CD4-positive, alpha-beta T cell treated with Interleukin-15 for 4 hours (primary cell): ENCODE results near the gene MOB1A.
"Not testable (repeated sequence)": the region's sequence is repeated elsewhere in the genome, so short reads cannot be mapped to it uniquely, and the experiment has no call there.

ENCODE experiments used
- DNase-seq: peaks from one replicate; pipeline ENCODE4 v3.0.0-alpha.2; 2020; ENCODE audit warnings: low spot score

Gene MOB1A

DNA sequence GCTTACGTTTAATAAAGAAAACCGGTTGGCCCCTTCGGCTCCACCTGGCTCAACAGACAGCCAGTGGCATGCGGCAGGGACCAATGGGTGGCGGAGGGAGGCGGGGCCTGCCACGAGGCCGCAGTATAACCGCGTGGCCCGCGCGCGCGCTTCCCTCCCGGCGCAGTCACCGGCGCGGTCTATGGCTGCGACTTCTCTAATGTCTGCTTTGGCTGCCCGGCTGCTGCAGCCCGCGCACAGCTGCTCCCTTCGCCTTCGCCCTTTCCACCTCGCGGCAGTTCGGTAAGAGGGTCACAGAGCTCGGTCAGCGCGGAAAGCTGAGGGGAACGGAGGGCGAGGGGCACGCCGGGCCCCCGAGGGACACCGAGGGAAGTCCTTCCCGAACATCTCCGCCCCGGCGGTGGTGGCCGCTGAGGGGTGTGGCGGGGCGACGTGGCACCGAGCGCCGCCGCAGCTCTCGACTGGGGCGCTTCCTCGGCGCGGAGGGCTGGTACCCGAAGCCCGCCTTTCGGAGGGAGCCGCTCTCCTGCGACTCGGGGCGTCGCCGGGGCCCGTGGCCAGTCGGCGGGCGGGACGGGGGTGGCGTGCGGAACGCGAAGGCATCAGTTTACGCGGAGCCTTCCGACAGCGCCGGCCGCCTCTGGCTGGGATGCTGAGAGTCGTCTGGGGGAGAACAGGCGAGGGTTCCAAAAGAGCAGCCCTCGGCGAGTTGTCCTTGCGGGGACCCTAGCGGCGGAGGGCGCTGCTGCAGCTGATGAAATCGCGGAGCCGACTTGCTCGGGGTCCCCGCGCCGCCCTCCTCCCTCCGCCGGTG lies 20.0 kb upstream of the MOB1A start, which contains the start of gene MTHFD2:
TSS of gene MTHFD2 (plus strand) at position 155 of the 814 bp plus-strand sequence. CDS start at position 182, 27 bp downstream.
- DNase-seq = peak; percentile 92

DNA sequence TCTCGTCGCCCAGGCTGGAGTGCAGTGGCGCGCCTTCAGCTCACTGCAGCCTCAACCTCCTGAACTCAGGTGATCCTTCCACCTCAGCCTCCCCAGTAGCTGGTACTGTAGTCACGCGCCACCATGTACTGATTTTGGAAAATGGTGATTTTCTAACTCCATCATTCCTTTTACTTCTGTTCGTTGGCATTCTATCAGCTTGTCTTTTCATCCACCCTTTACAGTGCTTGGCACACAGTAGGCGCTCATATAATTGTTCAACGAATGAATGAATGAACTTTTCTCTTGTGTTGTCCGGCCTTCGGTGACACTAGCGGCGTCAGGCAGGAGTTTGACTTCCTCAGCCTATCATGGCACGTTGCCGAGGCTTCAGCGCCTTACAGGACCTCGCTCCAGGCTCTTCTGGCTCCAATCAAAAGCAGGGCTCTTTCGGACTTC lies 19.4 kb upstream of the MOB1A start:
- no peak for DNase-seq

DNA sequence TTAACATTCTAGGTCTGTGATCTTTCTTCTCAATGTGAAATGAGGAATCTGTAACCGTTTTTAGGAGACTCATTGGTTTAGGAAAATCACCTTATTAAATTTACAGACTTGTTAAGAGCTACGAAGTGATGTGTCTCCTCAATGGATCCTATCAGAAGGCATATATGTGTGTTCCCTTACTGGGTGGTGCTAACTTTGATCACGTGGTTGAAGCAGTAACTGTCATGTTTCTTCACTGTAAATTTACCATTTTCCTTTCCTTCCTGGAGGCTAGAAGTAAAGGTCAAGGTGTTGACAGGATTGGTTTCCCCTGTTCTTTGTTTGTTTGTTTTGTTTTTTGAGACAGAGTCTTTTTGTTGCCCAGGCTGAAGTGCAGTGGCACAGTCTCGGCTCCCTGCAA lies 18.4 kb upstream of the MOB1A start:
- DNase-seq = no peak

DNA sequence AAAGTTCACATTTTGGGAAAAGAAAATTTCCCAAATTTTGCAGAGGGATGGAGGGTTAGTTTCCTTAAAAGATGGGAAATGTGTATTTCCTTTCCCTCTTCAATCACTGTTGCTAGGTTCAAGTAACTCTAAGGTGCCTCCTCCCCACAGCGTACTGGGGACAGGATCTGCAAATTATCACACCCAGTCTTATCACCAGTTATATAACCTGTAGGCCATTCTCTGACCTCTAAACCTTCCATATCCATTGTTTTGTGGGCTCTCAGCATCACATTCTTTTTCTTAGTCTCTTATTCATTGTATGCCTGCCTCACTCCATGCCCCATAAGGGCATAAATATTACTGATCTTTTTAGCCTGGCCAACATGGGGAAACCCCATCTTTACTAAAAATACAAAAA lies 16.1 kb upstream of the MOB1A start:
- DNase-seq = no peak

DNA sequence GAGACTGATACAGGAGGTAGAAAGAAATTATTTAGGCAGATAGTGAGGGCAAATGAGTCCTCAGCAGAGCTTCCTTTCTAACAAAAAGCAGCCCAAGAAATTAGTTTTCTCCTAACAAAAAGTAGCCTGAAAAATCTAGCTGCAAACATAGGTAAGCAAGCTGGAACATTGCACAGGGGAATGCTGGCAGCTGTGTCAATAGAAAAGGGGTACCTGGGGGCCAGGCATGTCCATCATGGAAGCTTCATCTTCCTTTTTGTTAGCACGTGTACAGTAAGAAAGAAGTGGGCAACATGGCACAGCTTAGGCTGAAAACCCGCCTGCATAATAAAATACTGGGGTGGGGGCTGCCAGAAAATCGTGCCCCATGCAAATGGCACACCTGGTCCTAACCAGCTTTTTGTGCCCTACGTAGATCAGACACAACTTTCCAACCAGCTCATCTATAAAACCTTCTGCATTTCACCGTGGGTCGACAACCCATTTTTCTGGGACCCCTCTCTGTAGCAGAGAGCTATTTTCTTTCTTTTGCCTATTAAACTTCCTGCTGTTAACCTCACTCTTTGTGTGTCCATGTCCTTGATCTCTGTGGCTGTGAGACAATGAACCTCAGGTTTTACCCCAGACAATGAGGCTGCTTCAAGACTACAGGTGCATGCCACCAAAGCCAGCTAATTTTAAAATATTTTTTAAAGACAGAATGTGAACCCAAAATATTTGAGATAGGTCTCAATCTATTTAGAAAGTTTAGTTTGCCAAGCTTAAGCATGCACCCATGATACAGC lies 13.1 kb upstream of the MOB1A start:
- DNase-seq = no peak

DNA sequence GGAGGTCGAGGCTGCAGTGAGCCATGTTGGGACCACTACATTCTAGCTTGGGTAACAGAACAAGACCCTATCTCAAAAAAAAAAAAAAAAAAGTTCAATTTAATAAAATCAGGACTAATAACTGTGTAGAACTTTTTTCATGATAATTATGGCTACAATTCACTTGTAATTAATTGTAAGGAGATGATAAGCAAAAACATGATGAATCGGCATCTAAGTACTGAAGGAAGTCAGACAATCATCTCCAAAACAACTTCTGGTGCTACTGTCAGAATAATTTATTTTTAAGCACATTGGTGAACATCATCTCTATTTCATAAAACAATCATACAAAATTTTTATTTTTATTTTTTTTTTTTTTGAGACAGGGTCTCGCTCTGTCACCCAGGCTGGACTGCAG lies 10.0 kb upstream of the MOB1A start:
- no peak for DNase-seq

DNA sequence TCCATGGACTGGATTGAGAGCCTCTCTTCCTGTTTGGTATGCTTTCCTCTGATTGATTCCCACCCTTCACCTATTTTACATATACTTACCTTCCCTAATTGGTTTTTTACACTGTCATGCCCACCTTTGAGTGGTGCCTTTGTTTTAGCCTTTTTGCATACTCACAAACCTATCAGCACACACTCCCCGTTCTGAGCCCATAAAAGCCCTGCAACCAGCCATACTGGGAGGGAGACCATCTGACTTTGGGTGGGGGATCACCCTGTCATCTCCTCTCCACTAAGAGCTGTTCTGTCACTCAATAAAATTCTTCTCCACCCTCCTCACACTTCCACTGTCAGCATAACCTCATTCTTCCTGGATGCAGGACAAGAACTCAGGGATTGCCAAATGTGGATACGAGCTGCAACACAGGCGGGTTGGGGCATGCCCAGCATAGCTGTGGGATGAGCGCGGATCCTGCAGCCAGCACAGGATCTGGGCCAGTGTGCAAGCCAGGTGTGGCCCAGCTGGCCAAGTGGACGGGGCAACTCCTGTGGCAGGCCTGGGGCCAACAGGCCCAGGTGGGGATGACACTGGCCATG lies 9.4 kb upstream of the MOB1A start:
- DNase-seq = no peak

DNA sequence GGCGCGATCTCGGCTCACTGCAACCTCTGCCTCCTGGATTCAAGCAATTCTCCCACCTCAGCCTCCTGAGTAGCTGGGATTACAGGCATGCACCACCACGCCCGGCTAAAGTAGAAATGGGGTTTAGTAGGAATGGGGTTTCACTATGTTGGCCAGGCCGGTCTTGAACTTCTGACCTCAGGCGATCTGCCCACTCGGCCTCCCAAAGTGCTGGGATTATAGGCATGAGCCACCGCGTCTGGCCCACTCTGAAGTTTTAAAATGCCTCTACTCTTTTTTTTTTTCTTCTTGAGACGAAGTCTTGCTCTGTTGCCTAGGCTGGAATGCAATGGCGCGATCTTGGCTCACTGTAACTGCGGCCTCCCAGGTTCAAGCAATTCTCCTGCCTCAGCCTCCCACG lies 8.0 kb upstream of the MOB1A start:
- DNase-seq = not testable (repeated sequence)

DNA sequence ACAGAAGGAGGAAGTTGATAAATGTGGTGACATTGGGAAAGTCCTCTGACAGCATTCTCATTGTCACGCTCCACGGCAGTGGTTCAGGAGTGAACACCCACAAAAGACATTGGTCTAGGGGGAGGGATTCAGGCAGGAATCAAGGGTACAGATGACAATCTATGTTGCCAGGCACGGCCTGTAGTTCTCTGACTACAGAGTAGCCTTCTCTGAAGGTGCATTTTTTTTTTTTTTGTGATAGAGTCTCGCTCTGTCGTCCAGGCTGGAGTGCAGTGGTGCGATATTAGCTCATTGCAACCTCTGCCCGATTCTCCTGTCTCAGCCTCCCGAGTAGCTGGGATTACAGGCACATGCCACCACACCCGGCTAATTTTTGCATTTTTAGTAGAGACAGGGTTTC lies 7.4 kb upstream of the MOB1A start:
- peak; percentile 46 for DNase-seq

DNA sequence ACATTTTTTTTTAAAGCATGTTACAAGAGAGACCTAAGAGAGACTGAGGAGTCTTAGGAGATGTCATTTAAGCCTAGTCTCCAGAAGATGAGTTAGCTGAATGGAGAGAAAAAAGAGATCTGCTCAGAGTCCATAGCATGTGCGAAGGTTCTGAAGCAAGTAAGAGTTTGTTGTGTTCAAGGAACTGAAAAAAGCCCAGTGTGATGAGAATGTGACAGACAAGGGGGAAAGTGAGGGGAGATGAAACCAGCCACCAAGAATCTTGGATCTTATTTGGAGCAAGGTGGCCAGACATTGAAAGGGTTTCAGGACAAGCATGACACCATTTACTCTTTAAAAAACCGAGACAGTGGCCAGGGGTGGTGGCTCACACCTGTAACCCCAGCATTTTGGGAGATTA lies 5.2 kb upstream of the MOB1A start:
- no peak for DNase-seq

DNA sequence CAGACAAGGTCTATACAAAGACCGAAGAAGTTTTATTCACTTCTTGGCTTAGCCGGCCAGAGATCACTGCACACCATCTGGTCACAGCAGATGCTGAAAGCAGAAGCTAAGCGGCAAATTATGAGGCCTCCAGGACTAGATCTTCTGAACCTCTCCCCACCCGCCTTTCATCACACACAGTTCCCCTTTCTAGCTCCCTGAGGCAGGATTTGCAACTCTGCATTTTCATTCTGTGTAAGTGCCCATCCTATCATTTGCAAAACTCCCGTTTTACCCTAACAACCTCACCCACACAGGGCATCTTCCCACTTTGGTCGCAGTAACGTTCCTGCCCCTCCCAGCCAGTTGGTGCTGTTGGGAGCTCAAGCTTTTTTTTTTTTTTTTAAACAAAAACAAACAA lies 3.1 kb upstream of the MOB1A start:
- DNase-seq = no peak

DNA sequence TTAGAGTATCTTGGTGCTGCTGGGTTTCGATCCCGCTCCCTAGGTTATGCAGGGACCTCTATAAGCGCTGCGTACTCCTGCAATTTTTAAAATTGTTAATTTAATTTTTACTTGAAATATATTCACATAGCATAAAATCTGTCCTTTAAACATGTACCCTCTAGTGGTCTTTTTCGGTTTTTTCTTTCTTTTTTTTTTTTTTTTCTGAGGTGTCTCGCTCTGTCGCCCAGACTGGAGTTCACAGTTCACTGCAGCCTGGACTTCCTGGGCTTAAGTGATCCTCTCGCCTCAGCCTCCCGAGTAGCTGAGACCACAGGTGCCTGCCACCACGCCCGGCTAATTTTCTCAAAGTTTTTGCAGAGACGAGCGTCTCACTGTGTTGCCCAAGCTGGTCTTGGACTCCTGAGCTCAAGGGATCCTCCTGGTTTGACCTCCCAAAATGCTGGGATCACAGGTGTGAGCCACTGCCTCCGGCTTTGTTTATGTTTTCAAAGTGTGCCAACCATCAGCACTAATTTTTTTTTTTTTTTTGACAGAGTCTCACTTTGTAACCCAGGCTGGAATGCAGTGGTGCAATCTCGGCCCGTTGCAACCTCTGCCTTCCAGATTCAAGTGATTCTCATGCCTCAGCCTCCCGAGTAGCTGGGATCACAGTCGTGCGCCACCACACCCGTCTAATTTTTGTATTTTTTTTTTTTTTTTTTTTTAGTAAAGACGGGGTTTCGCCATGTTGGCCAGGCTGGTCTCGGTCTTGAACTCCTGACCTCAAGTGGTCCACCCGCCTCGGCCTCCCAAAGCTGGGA lies 585 bp upstream of the MOB1A start:
- no peak for DNase-seq

DNA sequence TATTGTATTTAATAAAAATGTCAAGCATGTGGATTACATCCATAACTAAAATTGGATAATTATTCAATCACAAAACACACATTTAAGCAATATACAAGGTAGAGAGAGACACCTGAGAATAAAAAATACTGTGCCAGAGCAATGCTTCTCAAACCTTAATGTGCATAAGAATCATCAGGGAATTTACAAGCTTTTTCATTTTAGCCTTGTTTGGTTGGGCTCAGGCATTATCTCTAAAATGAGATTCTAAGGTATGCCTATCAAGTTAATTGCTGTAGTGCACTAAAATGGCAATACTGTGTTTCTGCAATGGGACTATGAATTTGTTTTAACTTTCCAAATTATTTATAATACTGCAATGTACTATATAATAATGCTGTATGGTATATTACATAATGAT lies 983 bp downstream of the MOB1A start:
- no peak for DNase-seq

DNA sequence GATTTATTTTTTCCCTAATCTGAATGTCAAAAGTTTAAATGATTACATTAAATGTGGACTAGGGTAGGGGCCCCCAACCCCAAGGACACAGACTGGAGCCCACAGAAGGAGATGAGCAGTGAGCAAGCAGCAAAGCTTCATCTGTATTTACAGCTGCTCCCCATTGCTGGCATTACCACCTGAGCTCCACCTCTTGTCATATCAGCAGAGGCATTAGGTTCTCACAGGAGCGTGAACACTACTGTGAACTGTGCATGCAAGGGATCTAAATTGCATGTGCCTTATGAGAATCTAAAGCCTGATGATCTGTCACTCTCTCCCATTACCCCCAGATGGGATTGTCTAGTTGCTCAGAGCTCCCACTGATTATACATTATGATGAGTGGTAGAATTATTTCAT lies 3.8 kb downstream of the MOB1A start:
- no peak for DNase-seq

DNA sequence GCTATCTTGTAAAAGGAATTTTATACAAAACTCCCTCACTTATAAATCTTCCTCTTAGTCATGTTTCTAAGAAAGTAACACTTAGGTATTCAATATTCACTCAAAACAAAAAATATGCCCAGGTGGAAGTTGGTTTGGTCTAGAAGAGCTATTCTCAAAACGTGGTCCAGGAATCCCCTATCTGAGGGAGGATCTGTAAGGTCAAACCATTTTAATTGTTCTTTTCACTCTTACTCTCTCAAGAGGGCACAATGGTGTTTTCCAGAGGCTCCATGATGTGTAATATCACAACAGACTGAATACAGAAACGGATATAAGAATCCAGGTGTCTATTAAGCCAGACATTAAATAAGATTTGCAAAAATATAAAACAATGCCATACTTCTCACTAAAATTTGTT lies 9.9 kb downstream of the MOB1A start:
- DNase-seq = no peak

DNA sequence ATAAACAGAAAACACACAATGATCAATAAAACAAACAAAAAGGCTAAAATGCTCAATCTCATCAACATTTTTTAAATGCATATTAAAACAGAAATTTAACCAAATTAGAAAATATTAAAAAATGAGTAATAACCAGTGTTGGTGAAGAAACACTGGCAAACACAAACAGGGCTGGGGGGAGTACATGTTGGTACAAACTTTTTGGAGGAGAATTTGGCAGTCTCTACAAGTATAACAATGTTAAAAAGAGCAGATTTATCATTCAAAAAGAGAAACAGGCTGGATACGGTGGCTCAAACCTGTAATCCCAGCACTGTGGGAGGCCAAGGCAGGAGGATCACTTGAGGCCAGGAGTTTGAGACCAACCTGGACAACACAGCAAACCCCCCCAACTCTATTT lies 13.9 kb downstream of the MOB1A start:
- no peak for DNase-seq

DNA sequence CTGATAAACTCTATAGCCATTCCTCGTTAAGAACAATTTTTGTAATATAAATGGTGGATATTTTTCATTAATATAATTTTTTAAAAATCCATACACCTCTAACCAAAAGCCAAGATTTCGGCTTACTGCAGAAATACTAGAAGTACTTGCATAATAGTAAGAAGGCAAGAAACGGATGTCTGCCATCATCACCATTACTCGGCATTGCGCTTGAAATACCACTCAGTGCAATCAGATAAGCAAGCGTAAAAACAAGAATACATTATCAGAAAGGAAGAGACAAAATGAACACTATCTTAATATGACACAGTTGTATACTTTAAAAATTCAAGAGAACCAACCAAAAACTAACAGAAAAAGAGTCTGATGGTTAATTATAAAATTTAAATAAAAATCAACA lies 15.7 kb downstream of the MOB1A start:
- DNase-seq = no peak

DNA sequence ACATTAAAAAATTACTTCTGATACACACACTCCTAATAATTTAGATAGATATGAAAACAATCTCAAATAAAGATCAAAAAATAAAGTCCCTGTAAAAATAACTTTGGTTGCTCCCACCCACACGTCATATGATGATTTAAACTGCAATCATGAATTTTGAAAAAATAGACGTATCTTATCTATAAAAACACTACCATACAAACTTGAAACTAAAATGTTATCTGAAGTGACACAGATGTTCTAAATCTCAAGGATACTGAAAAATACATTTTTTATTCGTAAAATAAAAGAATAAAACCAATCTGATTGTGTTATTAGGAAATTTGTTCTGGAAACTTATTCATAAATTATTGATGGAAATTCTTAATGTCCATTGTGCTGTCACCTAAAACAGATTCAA lies 22.8 kb downstream of the MOB1A start:
- DNase-seq = no peak

DNA sequence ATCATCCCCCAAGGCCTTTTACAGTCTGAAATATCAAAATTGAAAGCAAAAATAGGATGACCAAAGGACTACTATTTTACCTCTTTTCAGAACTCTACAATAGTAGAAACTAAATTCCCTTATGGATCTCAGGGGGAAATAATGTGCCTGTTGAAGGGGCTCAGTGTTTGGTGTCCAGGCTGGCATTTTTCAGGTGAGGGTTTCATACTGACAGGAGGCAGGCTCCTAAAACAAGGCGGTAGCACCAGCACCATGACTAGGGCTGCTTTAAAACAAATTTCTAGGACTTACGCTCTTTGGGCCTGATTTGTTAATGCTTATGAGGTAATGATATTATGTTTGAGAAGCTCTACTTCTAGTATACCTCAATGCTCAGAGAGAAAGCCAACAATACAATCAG lies 25.7 kb downstream of the MOB1A start:
- DNase-seq = no peak

DNA sequence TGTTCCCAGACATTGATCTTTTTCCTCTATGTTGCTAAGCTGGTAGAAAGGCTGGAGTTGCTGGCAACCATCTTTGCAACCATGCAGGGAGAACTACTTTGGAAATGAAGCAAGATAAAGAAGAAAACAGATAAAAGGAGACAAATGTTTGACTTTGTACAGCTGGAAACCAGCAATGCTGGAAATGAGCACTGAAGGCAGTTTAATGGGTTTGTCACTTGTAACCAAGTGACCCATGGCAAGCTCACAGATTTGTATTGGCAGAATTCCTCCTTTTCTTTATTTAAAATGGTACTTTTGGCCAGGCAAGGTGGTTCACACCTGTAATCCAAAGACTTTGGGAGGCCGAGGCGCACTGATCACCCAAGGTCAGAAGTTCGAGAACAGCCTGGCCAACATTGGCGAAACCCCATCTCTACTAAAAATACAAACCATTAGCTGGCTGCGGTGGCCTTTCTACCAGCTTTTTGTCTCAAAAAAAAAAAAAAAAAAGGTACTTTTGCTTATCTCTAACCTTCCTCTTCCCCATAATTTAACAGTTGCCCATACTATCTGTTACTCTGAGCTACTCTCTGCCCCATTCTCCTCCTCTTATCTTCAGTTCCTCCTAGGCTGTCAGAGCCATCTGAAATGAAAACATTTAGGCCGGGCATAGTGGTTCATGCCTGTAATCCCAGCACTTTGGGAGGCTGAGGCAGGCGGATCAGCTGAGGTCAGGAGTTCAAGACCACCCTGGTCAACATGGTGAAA lies 28.9 kb downstream of the MOB1A start:
- no peak for DNase-seq

DNA sequence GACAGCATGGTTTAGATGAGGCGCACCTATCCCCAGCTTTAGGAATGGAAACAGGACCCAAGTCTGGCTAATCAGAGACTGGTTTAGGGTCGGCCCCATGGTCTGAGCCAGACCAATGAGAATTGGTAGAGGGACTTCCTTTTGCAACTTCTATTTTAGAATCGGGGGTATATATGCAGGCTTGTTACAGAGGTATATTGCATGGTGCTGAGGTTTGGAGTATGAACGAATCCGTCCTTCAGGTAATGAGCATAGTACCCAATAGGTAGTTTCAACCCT lies 29.5 kb downstream of the MOB1A start:
- no peak for DNase-seq
